Mesodermal cell (in vitro differentiated cells): Measurements from ENCODE around the gene ZNF853. TPM values are rescaled to one million over a fixed set of nuclear protein-coding genes. Genes with fewer than 3 reads are reported as not detected.
"Not testable (repeated sequence)": the region's sequence is repeated elsewhere in the genome, so short reads cannot be mapped to it uniquely, and the experiment has no call there.

Source experiments
- H3K27ac ChIP-seq: 2 replicates; pipeline ENCODE4 v1.7.0; 2013; ENCODE audit warnings: mild to moderate bottlenecking, low read depth, low read length, moderate library complexity; ENCODE audit not compliant: severe bottlenecking
- H3K36me3 ChIP-seq: 2 replicates; pipeline ENCODE4 v1.7.1; 2013; ENCODE audit warnings: mild to moderate bottlenecking, low read length, moderate library complexity; ENCODE audit not compliant: control insufficient read depth, insufficient read depth
- H3K4me1 ChIP-seq: one replicate; pipeline ENCODE4 v1.7.1; 2013; ENCODE audit warnings: mild to moderate bottlenecking, low read length; ENCODE audit not compliant: insufficient read depth, control insufficient read depth, poor library complexity, severe bottlenecking
- H3K4me3 ChIP-seq: 2 replicates; pipeline ENCODE4 v1.7.0; 2013; ENCODE audit warnings: low read length, control low read depth, mild to moderate bottlenecking; ENCODE audit not compliant: insufficient read depth, poor library complexity, severe bottlenecking; ENCODE audit errors: extremely low read depth
- H3K9me3 ChIP-seq: 2 replicates; pipeline ENCODE4 v1.7.1; 2013; ENCODE audit warnings: mild to moderate bottlenecking, low read length, moderate library complexity; ENCODE audit not compliant: control insufficient read depth
- WGBS, 2 experiments: methylation state at CpG; one replicate each; pipeline ENCODE4 v1.1.5; 2013; ENCODE audit warnings: missing lambda C conversion rate in 2 of 2; ENCODE audit not compliant: insufficient coverage in 2 of 2; 5-methylcytosine and 5-hydroxymethylcytosine counted together
- polyA plus RNA-seq, 2 experiments: library from polyadenylated mRNA; stranded (reverse); fragments of 50-300 nt; gene quantifications; one replicate each; pipeline ENCODE4 v1.2.3, GENCODE V29; 2013

ZNF853 gene
- polyA plus RNA-seq (2013, experiment 1 of 2) = 8.7 TPM
- 7.7 TPM for polyA plus RNA-seq (2013, experiment 2 of 2)

- H3K27ac ChIP-seq = no peak within 1 kb of the TSS
- no peaks in the 10 kb centered on the region for H3K9me3 ChIP-seq
- peak within 1 kb of the TSS; percentile 51 for H3K4me3 ChIP-seq
- H3K4me1 ChIP-seq = no peaks in the 10 kb centered on the region
- WGBS, 2 experiments = 1 to 2% methylated on average over 30 to 62 of the region's 91 CpGs
- peaks cover 6% of the 10 kb centered on the region for H3K36me3 ChIP-seq
These were observed at the start of gene ZNF853 for GRCh38 chr7:6614953-6615722. TSS of gene ZNF853 (plus strand) at chr7:6615610. CDS start at chr7:6616175, 565 bp downstream.

DNA sequence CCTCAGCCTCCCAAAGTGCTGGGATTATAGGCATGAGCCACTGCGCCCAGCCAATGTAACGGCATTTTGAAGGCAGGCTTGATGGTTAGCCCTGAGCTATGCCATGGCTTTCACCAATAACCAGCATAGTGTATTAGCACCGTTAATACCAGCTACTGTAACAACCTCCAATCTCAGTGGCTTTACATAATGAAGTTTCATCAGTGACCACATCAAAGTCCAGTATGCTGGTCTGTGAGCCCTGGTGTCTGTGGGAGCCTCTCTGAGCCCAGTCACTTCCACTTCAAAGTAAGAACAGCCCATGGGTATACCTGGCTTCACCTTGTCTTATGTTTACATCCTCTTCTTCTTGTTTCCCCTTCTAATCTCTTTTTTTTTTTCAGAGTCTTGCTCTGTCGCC, 49.8 kb upstream of the ZNF853 start:
- H3K27ac ChIP-seq = no peak overlapping the region
- no peaks in the 10 kb centered on the region for H3K4me1 ChIP-seq
- H3K9me3 ChIP-seq = no peaks in the 10 kb centered on the region
- WGBS, 2 experiments = 87 to 88% methylated on average over 2 to 4 of the region's 4 CpGs
- H3K36me3 ChIP-seq = no peaks in the 10 kb centered on the region
- no peak overlapping the region for H3K4me3 ChIP-seq

DNA sequence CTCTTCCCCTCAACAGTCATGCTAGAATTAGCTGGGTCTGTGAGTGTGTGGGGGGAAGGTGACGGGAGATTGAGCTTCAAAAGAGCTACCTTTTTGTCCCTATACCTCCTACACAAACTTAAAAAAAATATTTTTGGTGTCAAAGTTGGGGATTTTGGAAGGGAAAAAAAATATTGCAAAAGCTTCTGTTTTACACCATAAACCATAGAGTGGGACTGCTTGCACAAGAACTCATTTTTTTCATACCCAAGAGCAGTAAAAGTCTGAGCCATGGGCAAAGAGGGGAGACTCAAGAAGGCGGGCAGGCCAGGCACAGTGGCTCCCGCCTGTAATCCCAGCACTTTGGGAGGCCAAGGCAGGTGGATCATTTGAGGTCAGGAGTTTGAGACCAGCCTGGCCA, 47.5 kb upstream of the ZNF853 start:
- Histone ChIP-seq H3K4me1 (no peaks in the 10 kb centered on the region), H3K27ac (no peak overlapping the region), H3K9me3 (no peaks in the 10 kb centered on the region), H3K4me3 (no peak overlapping the region), H3K36me3 (no peaks in the 10 kb centered on the region)
- 85 to 96% methylated on average over 2 of the region's 3 CpGs for WGBS, 2 experiments

DNA sequence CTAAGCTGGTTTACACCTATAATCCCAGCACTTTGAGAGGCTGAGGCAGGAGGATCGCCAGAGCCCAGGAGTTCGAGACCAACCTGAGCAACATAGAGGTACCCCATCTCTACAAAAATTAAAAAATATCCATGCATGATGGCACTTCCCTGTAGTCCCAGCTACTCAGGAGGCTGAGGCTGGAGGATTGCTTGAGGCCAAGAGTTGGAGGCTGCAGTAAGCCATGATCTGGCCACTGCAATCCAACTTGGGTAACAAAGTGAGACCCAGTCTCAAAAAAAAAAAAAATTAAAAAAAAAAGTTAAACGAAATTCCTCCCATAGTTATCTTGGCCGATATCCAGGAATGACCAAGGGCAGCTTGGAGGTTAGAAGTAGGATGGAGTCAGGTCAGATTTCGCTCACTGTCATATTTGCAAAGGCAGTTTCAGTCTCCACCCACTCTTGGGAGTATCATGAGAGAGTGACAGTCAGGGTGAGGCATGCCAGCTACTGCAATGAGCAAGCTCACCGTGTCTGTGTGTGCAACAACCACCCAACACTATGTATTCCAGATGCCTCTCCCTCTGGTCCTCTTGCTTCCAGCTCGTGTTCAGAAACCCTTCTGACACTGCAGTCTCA, 44.1 kb upstream of the ZNF853 start:
- Histone ChIP-seq H3K4me3 (no peak overlapping the region), H3K4me1 (no peaks in the 10 kb centered on the region), H3K9me3 (no peaks in the 10 kb centered on the region), H3K27ac (no peak overlapping the region), H3K36me3 (no peaks in the 10 kb centered on the region)
- WGBS, 2 experiments = 86 to 94% methylated on average over 6 of the region's 7 CpGs

DNA sequence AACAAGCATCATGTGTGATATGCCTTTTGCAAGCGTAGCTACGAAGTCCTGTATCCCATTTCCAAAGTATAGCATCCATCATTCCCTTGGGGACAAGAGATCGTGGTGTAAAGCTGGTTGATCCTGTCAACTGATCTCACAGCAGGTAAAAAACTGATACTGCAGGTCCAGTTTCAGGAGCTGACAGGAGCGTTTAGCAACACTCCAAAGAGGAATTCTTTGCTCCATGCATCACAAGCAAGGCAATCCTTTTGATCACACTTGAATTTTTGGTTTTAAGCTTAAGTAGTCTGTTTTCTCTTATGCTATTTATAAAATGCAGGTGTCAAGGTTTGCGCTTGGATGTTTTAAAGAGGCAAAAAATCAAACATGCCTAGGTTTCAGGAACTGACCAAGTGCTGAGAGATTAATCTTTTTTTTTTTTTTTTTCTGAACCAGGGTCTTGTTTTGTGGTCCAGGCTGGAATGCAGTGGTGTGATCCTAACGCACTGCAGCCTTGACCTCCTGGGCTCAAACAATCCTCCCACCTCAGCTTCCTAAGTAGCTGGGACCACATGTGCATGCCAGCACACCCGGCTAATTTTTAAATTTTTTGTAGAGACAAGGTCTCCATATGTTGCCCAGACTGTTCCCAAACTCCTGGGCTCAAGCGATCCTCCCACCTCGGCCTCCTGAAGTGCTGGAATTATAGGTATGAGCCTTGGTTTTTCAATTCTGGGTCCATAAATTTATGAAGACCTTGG, 40.0 kb upstream of the ZNF853 start:
- H3K27ac ChIP-seq = no peak overlapping the region
- 88 to 89% methylated on average over 6 to 7 of the region's 9 CpGs for WGBS, 2 experiments
- H3K4me1 ChIP-seq = peaks cover 12% of the 10 kb centered on the region
- no peaks in the 10 kb centered on the region for H3K9me3 ChIP-seq
- H3K4me3 ChIP-seq = no peak overlapping the region
- peaks cover 3% of the 10 kb centered on the region for H3K36me3 ChIP-seq

DNA sequence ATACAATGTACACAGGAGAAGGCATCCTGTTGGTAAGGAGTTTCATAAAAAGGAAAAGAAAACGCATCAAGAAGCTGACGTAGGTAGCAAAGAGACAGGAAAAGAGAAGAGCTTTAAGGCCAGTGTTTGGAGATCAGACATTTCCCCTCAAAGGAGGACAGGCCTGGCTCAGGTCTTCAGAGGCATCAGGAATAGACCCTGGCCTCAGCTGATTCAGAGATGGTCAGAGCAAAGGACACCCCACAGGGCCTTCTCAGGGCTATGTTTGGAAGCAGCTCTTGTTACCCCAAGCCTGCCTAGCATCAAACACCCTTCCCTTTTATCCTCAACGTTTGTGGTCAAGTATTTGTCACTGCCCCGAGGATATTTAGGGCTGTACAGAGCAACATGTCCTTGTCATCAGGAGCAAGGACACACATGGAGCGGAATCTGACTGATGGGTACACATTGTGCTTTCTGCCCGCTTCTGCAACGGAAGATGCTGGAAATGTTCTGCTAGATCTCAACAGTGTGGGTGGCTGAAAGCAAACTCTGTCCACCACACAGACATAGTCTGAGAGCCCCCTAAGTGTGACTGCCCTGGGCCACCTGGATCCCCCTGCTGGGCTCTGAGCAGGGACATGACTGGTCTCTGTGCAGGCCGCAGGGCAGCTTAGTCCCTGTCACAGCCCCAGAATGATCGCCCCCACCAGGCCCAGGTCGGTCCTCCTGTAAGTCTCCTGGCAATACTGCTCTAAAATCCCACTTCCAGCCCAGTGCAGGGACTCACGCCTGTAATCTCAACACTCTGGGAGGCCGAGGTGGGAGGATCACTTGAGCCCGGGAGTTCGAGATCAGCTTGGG, 39.2 kb upstream of the ZNF853 start:
- H3K27ac ChIP-seq = no peak overlapping the region
- peak overlapping the region; percentile 59 for H3K4me3 ChIP-seq
- peaks cover 12% of the 10 kb centered on the region for H3K4me1 ChIP-seq
- WGBS, 2 experiments = 82 to 84% methylated on average over 9 to 11 of the region's 14 CpGs
- no peaks in the 10 kb centered on the region for H3K9me3 ChIP-seq
- peaks cover 10% of the 10 kb centered on the region for H3K36me3 ChIP-seq

- H3K36me3 ChIP-seq = peaks cover 14% of the 10 kb centered on the region
- peak overlapping the region; percentile 94 for H3K27ac ChIP-seq
- H3K4me1 ChIP-seq = peaks cover 12% of the 10 kb centered on the region
- H3K9me3 ChIP-seq = not testable (repeated sequence)
- peak overlapping the region; percentile 59 for H3K4me3 ChIP-seq
- WGBS, 2 experiments = 0% methylated on average over 5 of the region's 14 CpGs
These were observed 38.5 kb upstream of the ZNF853 start for GRCh38 chr7:6576867-6577368.

GRCh38 chr7:6577369-6578113, 37.9 kb upstream of the ZNF853 start, which contains the start of gene ZDHHC4:
TSS of gene ZDHHC4 (plus strand) at chr7:6577454. CDS start at chr7:6580562, 3,108 bp downstream.
- 32 to 36% methylated on average over 25 to 33 of the region's 51 CpGs for WGBS, 2 experiments
- no peaks in the 10 kb centered on the region for H3K9me3 ChIP-seq

DNA sequence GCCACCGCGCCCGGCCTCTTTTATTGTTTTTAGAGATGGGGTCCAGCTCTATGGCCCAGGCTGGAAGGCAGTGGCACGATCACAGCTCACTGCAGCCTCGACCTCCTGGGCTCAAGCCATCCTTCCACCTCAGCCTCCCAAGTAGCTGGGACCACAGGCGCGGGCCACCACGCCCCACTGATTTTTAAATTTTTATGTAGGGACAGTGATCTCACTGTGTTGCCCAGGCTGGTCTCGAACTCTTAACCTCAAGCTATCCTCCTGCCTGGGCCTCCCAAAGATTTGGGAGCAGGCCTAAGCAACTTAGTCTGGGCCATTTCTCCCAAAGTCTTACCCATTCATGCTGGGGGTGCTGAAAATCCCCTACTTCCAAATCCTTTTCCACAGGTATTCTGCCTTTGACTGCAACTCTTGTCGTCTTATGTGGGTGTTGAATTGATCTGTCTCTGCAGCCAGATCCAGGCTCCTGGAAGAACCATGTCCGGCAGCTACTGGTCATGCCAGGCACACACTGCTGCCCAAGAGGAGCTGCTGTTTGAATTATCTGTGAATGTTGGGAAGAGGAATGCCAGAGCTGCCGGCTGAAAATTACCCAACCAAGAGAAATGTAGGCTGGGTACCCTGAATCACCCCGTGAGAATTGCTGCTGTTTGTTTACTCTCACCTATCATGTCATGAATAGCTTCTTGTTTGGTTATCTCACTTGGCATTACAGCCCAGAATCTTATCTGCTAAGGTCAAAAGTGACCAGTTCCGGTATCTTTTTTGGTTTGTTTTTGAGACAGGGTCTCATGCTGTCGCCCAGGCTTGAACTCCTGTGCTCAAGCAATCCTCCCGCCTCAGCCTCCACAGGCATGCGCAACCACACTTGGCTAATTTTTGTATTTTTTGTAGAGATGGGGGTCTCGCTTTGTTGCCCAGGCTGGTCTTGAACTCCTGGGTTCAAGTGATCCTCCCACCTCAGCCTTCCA, 37.0 kb upstream of the ZNF853 start:
- Histone ChIP-seq H3K27ac (peak overlapping the region; percentile 94), H3K4me1 (peaks cover 12% of the 10 kb centered on the region), H3K4me3 (peak overlapping the region; percentile 59), H3K36me3 (peaks cover 25% of the 10 kb centered on the region), H3K9me3 (no peaks in the 10 kb centered on the region)
- WGBS, 2 experiments = 82 to 94% methylated on average over 6 to 7 of the region's 18 CpGs

More at GRCh38 chr7:6577369-6578113, 37.9 kb upstream of the ZNF853 start, which contains the start of gene ZDHHC4:
- Histone ChIP-seq H3K36me3 (peaks cover 21% of the 10 kb centered on the region), H3K4me3 (peak within 1 kb of the TSS; percentile 59), H3K4me1 (peaks cover 12% of the 10 kb centered on the region), H3K27ac (peak within 1 kb of the TSS; percentile 94)
